T-helper 2 cell treated with Interferon-gamma antibody and Interleukin-4, amounts not matched to agents 5 μg/mL and 100 μg/mL, for 36 hours (primary cell): Measurements from ENCODE around the gene DDOST.
"Not testable (repeated sequence)": the region's sequence is repeated elsewhere in the genome, so short reads cannot be mapped to it uniquely, and the experiment has no call there.

Source experiments
- DNase-seq: peaks from one replicate; pipeline ENCODE4 v3.0.0; 2021; ENCODE audit warnings: low spot score
- H3K27ac Mint-ChIP-seq: one replicate; pipeline ENCODE4 v1.8.0; 2021; ENCODE audit warnings: mild to moderate bottlenecking, mixed read lengths
- H3K27me3 Mint-ChIP-seq: one replicate; pipeline ENCODE4 v1.8.0; 2021; ENCODE audit warnings: low read depth, mixed read lengths
- H3K36me3 Mint-ChIP-seq: one replicate; pipeline ENCODE4 v1.8.0; 2021; ENCODE audit warnings: low read depth, mixed read lengths
- H3K4me1 Mint-ChIP-seq: one replicate; pipeline ENCODE4 v1.8.0; 2021; ENCODE audit warnings: low read depth, mixed read lengths
- H3K4me3 Mint-ChIP-seq: one replicate; pipeline ENCODE4 v1.8.0; 2022; ENCODE audit warnings: mild to moderate bottlenecking, moderate library complexity, mixed read lengths
- H3K9me3 Mint-ChIP-seq: one replicate; pipeline ENCODE4 v1.8.0; 2021; ENCODE audit warnings: mixed read lengths

DDOST gene

GRCh38 chr1:20615946-20616846, 45.0 kb downstream of the DDOST start:
- Mint-ChIP-seq H3K4me1 (no peaks in the 10 kb centered on the region), H3K4me3 (no peak overlapping the region), H3K27me3 (peaks cover 5% of the 10 kb centered on the region), H3K36me3 (no peaks in the 10 kb centered on the region), H3K9me3 (no peaks in the 10 kb centered on the region), H3K27ac (no peak overlapping the region)
- DNase-seq, result no peak

- H3K4me1 Mint-ChIP-seq, result no peaks in the 10 kb centered on the region
- H3K4me3 Mint-ChIP-seq, result no peak overlapping the region
- H3K9me3 Mint-ChIP-seq, result no peaks in the 10 kb centered on the region
- no peak overlapping the region for H3K27ac Mint-ChIP-seq
- H3K36me3 Mint-ChIP-seq, result no peaks in the 10 kb centered on the region
- peaks cover 2% of the 10 kb centered on the region for H3K27me3 Mint-ChIP-seq
- DNase-seq, result no peak
These were observed 47.0 kb downstream of the DDOST start for GRCh38 chr1:20614131-20614579.

- no peak for DNase-seq
- Mint-ChIP-seq H3K9me3 (no peaks in the 10 kb centered on the region), H3K4me1 (no peaks in the 10 kb centered on the region), H3K36me3 (no peaks in the 10 kb centered on the region), H3K27me3 (peaks cover 2% of the 10 kb centered on the region), H3K27ac (no peak overlapping the region), H3K4me3 (no peak overlapping the region)
These were observed 48.9 kb downstream of the DDOST start for GRCh38 chr1:20612221-20612746.

GRCh38 chr1:20611652-20612051, 49.5 kb downstream of the DDOST start:
- H3K27ac Mint-ChIP-seq, result no peak overlapping the region
- no peaks in the 10 kb centered on the region for H3K9me3 Mint-ChIP-seq
- peaks cover 2% of the 10 kb centered on the region for H3K27me3 Mint-ChIP-seq
- DNase-seq, result no peak
- no peaks in the 10 kb centered on the region for H3K4me1 Mint-ChIP-seq
- no peaks in the 10 kb centered on the region for H3K36me3 Mint-ChIP-seq
- no peak overlapping the region for H3K4me3 Mint-ChIP-seq

- no peaks in the 10 kb centered on the region for H3K4me1 Mint-ChIP-seq
These were observed 50.2 kb downstream of the DDOST start for GRCh38 chr1:20610970-20611369.

GRCh38 chr1:20609541-20609940, 51.6 kb downstream of the DDOST start:
- Mint-ChIP-seq H3K4me1 (no peaks in the 10 kb centered on the region), H3K27ac (no peak overlapping the region), H3K9me3 (no peaks in the 10 kb centered on the region), H3K36me3 (no peaks in the 10 kb centered on the region), H3K4me3 (no peak overlapping the region), H3K27me3 (peaks cover 4% of the 10 kb centered on the region)
- no peak for DNase-seq

More at GRCh38 chr1:20610970-20611369, 50.2 kb downstream of the DDOST start:
- H3K27ac Mint-ChIP-seq, result no peak overlapping the region
- H3K27me3 Mint-ChIP-seq, result peaks cover 2% of the 10 kb centered on the region
- no peak for DNase-seq
- H3K9me3 Mint-ChIP-seq, result no peaks in the 10 kb centered on the region
- H3K36me3 Mint-ChIP-seq, result no peaks in the 10 kb centered on the region
- H3K4me3 Mint-ChIP-seq, result no peak overlapping the region

GRCh38 chr1:20606801-20607570, 54.2 kb downstream of the DDOST start:
- H3K4me3 Mint-ChIP-seq, H3K27me3 Mint-ChIP-seq, DNase-seq, H3K4me1 Mint-ChIP-seq, H3K36me3 Mint-ChIP-seq, H3K9me3 Mint-ChIP-seq, H3K27ac Mint-ChIP-seq: not testable (repeated sequence)

GRCh38 chr1:20604678-20605077, 56.5 kb downstream of the DDOST start:
- H3K27ac Mint-ChIP-seq, result no peak overlapping the region
- H3K9me3 Mint-ChIP-seq, result no peaks in the 10 kb centered on the region
- no peak overlapping the region for H3K4me3 Mint-ChIP-seq
- no peaks in the 10 kb centered on the region for H3K4me1 Mint-ChIP-seq
- DNase-seq, result no peak
- H3K36me3 Mint-ChIP-seq, result no peaks in the 10 kb centered on the region
- H3K27me3 Mint-ChIP-seq, result peaks cover 3% of the 10 kb centered on the region

- DNase-seq, result no peak
- H3K27ac Mint-ChIP-seq, result no peak overlapping the region
- no peaks in the 10 kb centered on the region for H3K9me3 Mint-ChIP-seq
- H3K27me3 Mint-ChIP-seq, result peaks cover 5% of the 10 kb centered on the region
- H3K4me1 Mint-ChIP-seq, result no peaks in the 10 kb centered on the region
- no peaks in the 10 kb centered on the region for H3K36me3 Mint-ChIP-seq
- H3K4me3 Mint-ChIP-seq, result no peak overlapping the region
These were observed 57.4 kb downstream of the DDOST start for GRCh38 chr1:20603504-20604464.

GRCh38 chr1:20602851-20603450, 58.2 kb downstream of the DDOST start:
- H3K4me3 Mint-ChIP-seq, result no peak overlapping the region
- no peaks in the 10 kb centered on the region for H3K4me1 Mint-ChIP-seq
- no peaks in the 10 kb centered on the region for H3K9me3 Mint-ChIP-seq
- no peak for DNase-seq
- H3K27me3 Mint-ChIP-seq, result peaks cover 5% of the 10 kb centered on the region
- no peak overlapping the region for H3K27ac Mint-ChIP-seq
- no peaks in the 10 kb centered on the region for H3K36me3 Mint-ChIP-seq
